HCT116 (cell line): ENCODE results near the gene SPATA6. TPM values are rescaled to one million over a fixed set of nuclear protein-coding genes. Genes with fewer than 3 reads are reported as not detected.

ENCODE experiments used
- ATAC-seq: fragments of 200-7000 bp; cut with Tn5 transposase; 2 replicates; pipeline ENCODE4 v1.9.1; 2020; ENCODE audit warnings: mild to moderate bottlenecking, moderate library complexity
- BruUV-seq: library from RNA; stranded (reverse); fragments of 400-500 nt; replicated peaks from 2 replicates; lab custom pipeline; 2021; lab: Mats Ljungman, UMichigan
- CTCF ChIA-PET: fragments of 300-600 bp; sonication (Branson Sonifier 250); formaldehyde crosslinking; loops from one replicate; lab custom pipeline; 2021; ENCODE audit warnings: antibody characterized with exemption; lab: Charles Lee
- POLR2A ChIA-PET: fragments of 300-600, 350-600 bp; sonication (Branson Sonifier 250); formaldehyde crosslinking; loops from one replicate; lab custom pipeline; 2021; ENCODE audit warnings: antibody characterized with exemption; lab: Charles Lee
- RAD21 ChIA-PET, 2 experiments: fragments of 300-600 bp; sonication (Branson Sonifier 250); formaldehyde crosslinking; loops; one replicate each; lab custom pipeline; 2023; ENCODE audit warnings: low total read pairs in 2 of 2; ENCODE audit not compliant: uncharacterized antibody in 2 of 2, unreplicated experiment in 2 of 2, low non-redundant PET in 1 of 2; lab: Charles Lee
- DNase-seq: peaks from one replicate; pipeline ENCODE4 v3.0.0-alpha.2; 2010; ENCODE audit warnings: low read depth, low spot score
- H2AFZ ChIP-seq: fragments of 200-600 bp; shearing (Covaris generic), sonication (generic); 2 replicates; pipeline ENCODE4 v1.6.1; 2017; ENCODE audit warnings: low read depth, mixed run types, mixed read lengths, antibody characterized with exemption, low read length; ENCODE audit not compliant: poor library complexity, severe bottlenecking
- H3K27ac ChIP-seq: 2 replicates; pipeline ENCODE4 v1.5.1; 2012; ENCODE audit warnings: low read depth, low read length
- H3K27me3 ChIP-seq: fragments of 200-600 bp; sonication (generic); 2 replicates; pipeline ENCODE4 v1.6.1; 2016; ENCODE audit warnings: mixed run types, low read length, mixed read lengths; ENCODE audit not compliant: insufficient read depth
- H3K36me3 ChIP-seq, 2 experiments: fragments of 200-500 bp in 1 of 2; fragments of 200-600 bp in 1 of 2; sonication (Bioruptor generic) in 1 of 2; sonication (generic) in 1 of 2; 2 replicates each; pipeline versions ENCODE4 v1.5.1 to v1.6.1; 2014 to 2016; ENCODE audit warnings: low read length in 2 of 2, inconsistent platforms in 1 of 2, mixed read lengths in 1 of 2, mixed run types in 1 of 2; ENCODE audit not compliant: insufficient read depth in 2 of 2, control insufficient read depth in 1 of 2
- H3K4me1 ChIP-seq, 2 experiments: fragments of 200-600 bp in 1 of 2; sonication (generic) in 1 of 2; 2 replicates each; pipeline versions ENCODE4 v1.5.1 to v1.6.1; 2012 to 2017; ENCODE audit warnings: low read length in 2 of 2, inconsistent platforms in 1 of 2, mild to moderate bottlenecking in 1 of 2, mixed read lengths in 1 of 2, mixed run types in 1 of 2, moderate library complexity in 1 of 2; ENCODE audit not compliant: insufficient read depth in 2 of 2, control insufficient read depth in 1 of 2
- H3K4me2 ChIP-seq: fragments of 200-600 bp; sonication (generic); 2 replicates; pipeline ENCODE4 v1.6.1; 2017; ENCODE audit warnings: mixed run types, low read length, mixed read lengths
- H3K4me3 ChIP-seq, 2 experiments: fragments of 200-600 bp in 1 of 2; sonication (generic) in 1 of 2; replicated peaks in 1 of 2; 2 replicates each; pipeline ENCODE4 v1.5.1; 2011 to 2016; ENCODE audit warnings: low read length in 2 of 2, control low read depth in 1 of 2, low read depth in 1 of 2, mild to moderate bottlenecking in 1 of 2, mixed read lengths in 1 of 2, mixed run types in 1 of 2
- H3K79me2 ChIP-seq: fragments of 200-600 bp; sonication (generic); 2 replicates; pipeline ENCODE4 v1.6.1; 2017; ENCODE audit warnings: mild to moderate bottlenecking, mixed run types, low read length, moderate library complexity, mixed read lengths; ENCODE audit not compliant: insufficient read depth
- H3K9ac ChIP-seq: fragments of 200-600 bp; sonication (generic); 2 replicates; pipeline ENCODE4 v1.6.1; 2016; ENCODE audit warnings: low read length, mixed read lengths
- H3K9me2 ChIP-seq: fragments of 200-600 bp; sonication (generic), shearing (Covaris generic); 2 replicates; pipeline ENCODE4 v1.6.1; 2017; ENCODE audit warnings: mixed run types, mild to moderate bottlenecking, moderate library complexity; ENCODE audit not compliant: insufficient read depth
- H3K9me3 ChIP-seq, 2 experiments: fragments of 200-500 bp in 1 of 2; fragments of 200-600 bp in 1 of 2; sonication (Bioruptor generic) in 1 of 2; sonication (generic) in 1 of 2; 2 replicates each; pipeline ENCODE4 v1.6.1; 2014 to 2017; ENCODE audit warnings: low read length in 2 of 2, mixed read lengths in 2 of 2, inconsistent platforms in 1 of 2, low read depth in 1 of 2, mild to moderate bottlenecking in 1 of 2, mixed run types in 1 of 2, moderate library complexity in 1 of 2; ENCODE audit not compliant: control insufficient read depth in 1 of 2, insufficient read depth in 1 of 2
- H4K20me1 ChIP-seq: fragments of 200-600 bp; sonication (generic), shearing (Covaris generic); 2 replicates; pipeline ENCODE4 v1.6.1; 2017; ENCODE audit warnings: mixed run types, mild to moderate bottlenecking, moderate library complexity; ENCODE audit not compliant: insufficient read depth
- ATF3 ChIP-seq: IDR thresholded peaks from 2 replicates; pipeline ENCODE4 v1.6.1; 2012
- CBX3 ChIP-seq: IDR thresholded peaks from 2 replicates; pipeline ENCODE4 v1.6.1; 2012; ENCODE audit warnings: low read depth
- CEBPB ChIP-seq: IDR thresholded peaks from 2 replicates; pipeline ENCODE4 v1.6.1; 2012; ENCODE audit warnings: low read depth
- EGR1 ChIP-seq: IDR thresholded peaks from 2 replicates; pipeline ENCODE4 v1.6.1; 2012; ENCODE audit warnings: low read depth
- ELF1 ChIP-seq: IDR thresholded peaks from 2 replicates; pipeline ENCODE4 v1.6.1; 2012; ENCODE audit warnings: low read depth, borderline replicate concordance
- EZH2 ChIP-seq: fragments of 200-600 bp; sonication (generic); IDR thresholded peaks from 2 replicates; pipeline ENCODE4 v1.6.1; 2017; ENCODE audit warnings: antibody characterized with exemption, mixed run types
- EZH2phosphoT487 ChIP-seq: fragments of 200-600 bp; IDR thresholded peaks from 2 replicates; pipeline ENCODE4 v1.6.1; 2018; ENCODE audit warnings: antibody characterized with exemption, borderline replicate concordance
- JUND ChIP-seq: IDR thresholded peaks from 2 replicates; pipeline ENCODE4 v1.6.1; 2012
- MAX ChIP-seq: IDR thresholded peaks from 2 replicates; pipeline ENCODE4 v1.6.1; 2012
- POLR2A ChIP-seq: IDR thresholded peaks from 2 replicates; pipeline ENCODE4 v1.7.0; 2011; ENCODE audit warnings: borderline replicate concordance; ENCODE audit not compliant: insufficient read depth, insufficient read length; ENCODE audit errors: extremely low read depth
- POLR2AphosphoS5 ChIP-seq: IDR thresholded peaks from 2 replicates; pipeline ENCODE4 v1.6.1; 2011; ENCODE audit warnings: mild to moderate bottlenecking, low read depth, low read length, moderate library complexity
- RAD21 ChIP-seq: IDR thresholded peaks from 2 replicates; pipeline ENCODE4 v1.6.1; 2012; ENCODE audit warnings: low read depth, mild to moderate bottlenecking
- REST ChIP-seq: IDR thresholded peaks from 2 replicates; pipeline ENCODE4 v1.6.1; 2012; ENCODE audit warnings: low read depth
- SRF ChIP-seq: IDR thresholded peaks from 2 replicates; pipeline ENCODE4 v1.6.1; 2012; ENCODE audit warnings: low read depth
- TCF7L2 ChIP-seq: IDR thresholded peaks from 2 replicates; pipeline ENCODE4 v1.7.0; 2011; ENCODE audit warnings: borderline replicate concordance, inconsistent platforms; ENCODE audit not compliant: insufficient read depth, insufficient read length; ENCODE audit errors: extremely low read depth
- YY1 ChIP-seq: IDR thresholded peaks from 2 replicates; pipeline ENCODE4 v1.6.1; 2011; ENCODE audit warnings: low read length, low read depth, moderate library complexity, mild to moderate bottlenecking; ENCODE audit not compliant: insufficient replicate concordance; ENCODE audit errors: extremely low read depth
- ZBTB33 ChIP-seq: IDR thresholded peaks from 2 replicates; pipeline ENCODE4 v1.6.1; 2011; ENCODE audit warnings: mild to moderate bottlenecking, low read length, moderate library complexity; ENCODE audit not compliant: insufficient replicate concordance; ENCODE audit errors: extremely low read depth
- ZFX ChIP-seq: fragments of 450-650 bp; IDR thresholded peaks from 2 replicates; pipeline ENCODE4 v1.6.1; 2017
- ZNF274 ChIP-seq: fragments of 200-500 bp; sonication (Bioruptor generic); IDR thresholded peaks from 2 replicates; pipeline ENCODE4 v1.6.1; 2014; ENCODE audit warnings: mild to moderate bottlenecking, low read depth, low read length, inconsistent platforms
- intact Hi-C: fragments of 100-400 bp; cut with micrococcal nuclease; formaldehyde crosslinking; loops from 2 replicates; pipeline ENCODE4 v1.10.0; 2022
- total RNA-seq: library from RNA; stranded (reverse); gene quantifications from one replicate; pipeline ENCODE4 v1.2.1, GENCODE V29; 2021; ENCODE audit not compliant: unreplicated experiment

SPATA6 gene
- total RNA-seq, 1 experiment from 2014 or later, result 8.6 TPM

GRCh38 chr1:48329905-48330304, 142.1 kb downstream of the SPATA6 start:
- RAD21 ChIA-PET, result no interaction called here
- no peak for ATAC-seq
- BruUV-seq, result no TSS peak

More at GRCh38 chr1:48329905-48330304, 142.1 kb downstream of the SPATA6 start:
- H2AFZ ChIP-seq, result no peak overlapping the region
- H3K4me1 ChIP-seq, result no peaks in the 10 kb centered on the region
- no peak for DNase-seq
- no peak overlapping the region for H3K9ac ChIP-seq
- H3K36me3 ChIP-seq, result no peaks in the 10 kb centered on the region
- ChIA-PET CTCF (no interaction called here), POLR2A (no interaction called here)
- no peaks in the 10 kb centered on the region for H3K27me3 ChIP-seq
- H3K4me3 ChIP-seq, result no peak overlapping the region
- intact Hi-C loops, result no loop called here
- no peaks in the 10 kb centered on the region for H4K20me1 ChIP-seq
- no peaks in the 10 kb centered on the region for H3K9me3 ChIP-seq
- no peak overlapping the region for H3K4me2 ChIP-seq
- TF ChIP-seq JUND (no peak), POLR2A (no peak), CBX3 (no peak), CEBPB (no peak), EGR1 (no peak), ZFX (no peak), MAX (no peak), ELF1 (no peak), SRF (no peak), RAD21 (no peak), TCF7L2 (no peak), EZH2 (no peak), POLR2AphosphoS5 (no peak), EZH2phosphoT487 (no peak), ATF3 (no peak), ZNF274 (no peak), YY1 (no peak), REST (no peak), ZBTB33 (no peak)
- no peaks in the 10 kb centered on the region for H3K79me2 ChIP-seq
- H3K9me2 ChIP-seq, result no peaks in the 10 kb centered on the region
- no peak overlapping the region for H3K27ac ChIP-seq
